OCI-LY7 (cell line): Measurements from ENCODE around the gene COPS4. TPM values are rescaled to one million over a fixed set of nuclear protein-coding genes. Genes with fewer than 3 reads are reported as not detected.
"Not testable (repeated sequence)": the region's sequence is repeated elsewhere in the genome, so short reads cannot be mapped to it uniquely, and the experiment has no call there.

ENCODE experiments used
- Bru-seq: library from RNA; stranded (reverse); fragments of 400-500 nt; gene quantifications from one replicate; lab custom pipeline; 2021; lab: Mats Ljungman, UMichigan
- BruChase-seq, 2 experiments: library from RNA; stranded (reverse); fragments of 400-500 nt; gene quantifications; one replicate each; lab custom pipeline; 2021; lab: Mats Ljungman, UMichigan
- BruUV-seq: library from RNA; stranded (reverse); fragments of 400-500 nt; replicated peaks from 2 replicates; lab custom pipeline; 2021; lab: Mats Ljungman, UMichigan
- CTCF ChIA-PET: fragments of 300-600 bp; sonication (Branson Sonifier 250); formaldehyde crosslinking; loops from one replicate; lab custom pipeline; 2022; ENCODE audit warnings: antibody characterized with exemption; ENCODE audit not compliant: unreplicated experiment; lab: Charles Lee
- POLR2A ChIA-PET: fragments of 300-600 bp; sonication (Branson Sonifier 250); formaldehyde crosslinking; loops from one replicate; lab custom pipeline; 2022; ENCODE audit warnings: antibody characterized with exemption; lab: Charles Lee
- DNase-seq: peaks from one replicate; pipeline ENCODE4 v3.0.0-alpha.2; 2015; ENCODE audit warnings: low spot score
- H2AFZ ChIP-seq: fragments of 200-600 bp; sonication (generic), shearing (Covaris generic); 2 replicates; pipeline ENCODE4 v1.6.1; 2014; ENCODE audit warnings: mild to moderate bottlenecking, antibody characterized with exemption, low read length, moderate library complexity
- H3K27ac ChIP-seq: fragments of 200-600 bp; sonication (generic); 2 replicates; pipeline ENCODE4 v1.5.1; 2014; ENCODE audit warnings: mixed run types, low read depth, mild to moderate bottlenecking, moderate library complexity, low read length, inconsistent platforms; ENCODE audit not compliant: poor library complexity, severe bottlenecking
- H3K36me3 ChIP-seq: fragments of 200-600 bp; sonication (generic); 2 replicates; pipeline ENCODE4 v1.6.1; 2014; ENCODE audit warnings: mild to moderate bottlenecking, antibody characterized with exemption, low read length, moderate library complexity, mixed read lengths; ENCODE audit not compliant: insufficient read depth
- H3K4me1 ChIP-seq: fragments of 200-600 bp; sonication (generic); 2 replicates; pipeline ENCODE4 v1.5.1; 2014; ENCODE audit warnings: mild to moderate bottlenecking, low read length; ENCODE audit not compliant: insufficient read depth, poor library complexity, severe bottlenecking
- H3K4me2 ChIP-seq: fragments of 200-600 bp; sonication (generic); 2 replicates; pipeline ENCODE4 v1.6.1; 2014; ENCODE audit warnings: mild to moderate bottlenecking, low read length
- H3K4me3 ChIP-seq: fragments of 200-600 bp; sonication (generic); 2 replicates; pipeline ENCODE4 v1.5.1; 2014; ENCODE audit warnings: mild to moderate bottlenecking, low read depth, low read length; ENCODE audit not compliant: poor library complexity, severe bottlenecking
- H3K79me2 ChIP-seq: fragments of 200-600 bp; sonication (generic); 2 replicates; pipeline ENCODE4 v1.6.1; 2016; ENCODE audit warnings: low read depth, mild to moderate bottlenecking, low read length, moderate library complexity, mixed read lengths; ENCODE audit not compliant: insufficient read depth
- H3K9me2 ChIP-seq: fragments of 200-600 bp; sonication (generic); 2 replicates; pipeline ENCODE4 v1.6.1; 2016; ENCODE audit warnings: mild to moderate bottlenecking, low read length, mixed read lengths; ENCODE audit not compliant: insufficient read depth
- H3K9me3 ChIP-seq: fragments of 200-600 bp; sonication (generic); 2 replicates; pipeline ENCODE4 v1.6.1; 2014; ENCODE audit warnings: mild to moderate bottlenecking, mixed run types, low read length, mixed read lengths
- H4K20me1 ChIP-seq: fragments of 200-600 bp; sonication (generic); 2 replicates; pipeline ENCODE4 v1.6.1; 2014; ENCODE audit warnings: mild to moderate bottlenecking, antibody characterized with exemption, low read length, moderate library complexity, mixed read lengths; ENCODE audit not compliant: insufficient read depth
- EZH2phosphoT487 ChIP-seq: fragments of 200-600 bp; sonication (generic); IDR thresholded peaks from 2 replicates; pipeline ENCODE4 v1.6.1; 2018; ENCODE audit warnings: low read depth, borderline replicate concordance, mild to moderate bottlenecking, mixed run types, antibody characterized with exemption, low read length, moderate library complexity, mixed read lengths
- intact Hi-C: fragments of 100-400 bp; cut with micrococcal nuclease; formaldehyde crosslinking; loops from one replicate; pipeline ENCODE4 v1.10.0; 2022; ENCODE audit not compliant: unreplicated experiment
- long read RNA-seq: library from polyadenylated mRNA; stranded (forward); transcript quantifications from one replicate; pipeline ENCODE4 v2.0.0, GENCODE V29; 2022
- total RNA-seq, 2 experiments: library from RNA; depleted of rRNA in 1 of 2; stranded (reverse); fragments of >200 nt in 1 of 2; shearing (Covaris generic) in 1 of 2; gene quantifications; 2 replicates each; pipeline ENCODE4 v1.2.3, GENCODE V29; 2014 to 2022
- TF ChIP-seq, protein P1 (sequence below): fragments of 200-600 bp; sonication (generic); conservative IDR thresholded peaks from 2 replicates; pipeline ENCODE4 v1.5.1; 2014; ENCODE audit warnings: mild to moderate bottlenecking, antibody characterized with exemption, low read length, moderate library complexity, mixed read lengths

Gene COPS4
- 38.9 and 44.2 TPM in 2 replicates for total RNA-seq (2014; rRNA removed; shearing (Covaris generic))
- total RNA-seq (2022) = 35.5 and 38.5 TPM in 2 replicates
- percentile 71 among the genes with signal in this experiment for Bru-seq, nascent RNA
- percentile 73 among the genes with signal in this experiment for BruChase-seq, experiment 1, labeled RNA remaining after a 6-hour chase
- BruChase-seq, experiment 2, labeled RNA remaining after a 2-hour chase = percentile 68 among the genes with signal in this experiment
- long read RNA-seq, transcript COPS4-201 (10 exons, 1,744 nt) = major isoform, 89 of 103 reads
- long read RNA-seq, transcript COPS4-202 (11 exons, 1,702 nt) = minor isoform, 6 of 103 reads
- long read RNA-seq, partial matches to known transcripts = 2 of 103 reads
- long read RNA-seq, other reads (novel, unspliced or antisense) = 3 of 103 reads

DNA sequence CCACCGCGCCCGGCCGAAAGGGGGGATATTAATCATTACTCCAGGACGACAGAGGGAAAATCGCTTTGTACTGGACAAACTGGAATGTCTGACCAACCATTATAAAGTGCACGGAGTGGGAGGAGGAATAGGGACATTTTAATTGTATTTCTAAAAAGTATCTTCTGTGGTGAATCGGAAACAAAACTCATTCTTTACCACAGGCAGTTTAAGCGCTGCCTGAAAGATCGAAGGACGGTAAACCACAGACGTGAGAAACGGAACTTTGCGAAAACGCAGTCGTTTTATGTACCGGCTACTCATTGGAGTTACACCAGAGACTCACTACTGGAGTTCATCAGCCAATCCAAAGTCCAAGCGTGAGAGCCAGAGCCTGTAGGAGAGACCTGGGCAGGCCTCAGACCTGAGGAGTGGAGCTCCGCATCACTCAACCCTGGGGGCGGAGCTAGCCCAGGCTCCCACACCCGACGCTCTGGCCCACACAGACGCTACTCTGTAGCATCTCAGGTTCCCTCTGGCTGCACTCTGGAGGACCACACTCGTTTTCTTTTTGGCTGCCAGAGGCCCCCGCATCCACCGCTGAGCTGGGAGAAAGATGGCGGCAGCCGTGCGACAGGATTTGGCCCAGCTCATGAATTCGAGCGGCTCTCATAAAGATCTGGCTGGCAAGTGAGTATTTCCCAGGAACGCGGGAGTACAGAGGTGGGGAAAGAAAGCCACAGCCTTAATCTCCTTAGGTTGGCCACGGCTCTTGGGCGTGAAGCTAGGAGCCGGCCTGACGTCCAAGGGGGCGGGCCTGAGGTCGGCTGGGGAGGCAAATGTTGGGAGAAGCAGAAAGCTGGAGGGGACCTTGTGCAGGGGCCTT lies at the start of gene COPS4:
Gene COPS4, plus strand, starts transcription at position 554 of the 865 bp plus-strand sequence. Its CDS starts 42 bp downstream, at position 596.
- peak within 1 kb of the TSS; percentile 82 for H3K4me3 ChIP-seq
- peaks cover 46% of the 10 kb centered on the region for H3K79me2 ChIP-seq
- peak within 1 kb of the TSS; percentile 78 for H3K4me2 ChIP-seq
- intact Hi-C loops = loop anchor here (1.0 to 5.0 kb wide), 7 partner anchors 22 to 663 kb away; partner anchors contain the start of genes HNRNPD and THAP9
- BruUV-seq = no TSS peak
- H3K27ac ChIP-seq = peak within 1 kb of the TSS; percentile 78
- peaks cover 33% of the 10 kb centered on the region for H3K4me1 ChIP-seq
- TF ChIP-seq EZH2phosphoT487 = no peak
- TF ChIP-seq, protein P1, sequence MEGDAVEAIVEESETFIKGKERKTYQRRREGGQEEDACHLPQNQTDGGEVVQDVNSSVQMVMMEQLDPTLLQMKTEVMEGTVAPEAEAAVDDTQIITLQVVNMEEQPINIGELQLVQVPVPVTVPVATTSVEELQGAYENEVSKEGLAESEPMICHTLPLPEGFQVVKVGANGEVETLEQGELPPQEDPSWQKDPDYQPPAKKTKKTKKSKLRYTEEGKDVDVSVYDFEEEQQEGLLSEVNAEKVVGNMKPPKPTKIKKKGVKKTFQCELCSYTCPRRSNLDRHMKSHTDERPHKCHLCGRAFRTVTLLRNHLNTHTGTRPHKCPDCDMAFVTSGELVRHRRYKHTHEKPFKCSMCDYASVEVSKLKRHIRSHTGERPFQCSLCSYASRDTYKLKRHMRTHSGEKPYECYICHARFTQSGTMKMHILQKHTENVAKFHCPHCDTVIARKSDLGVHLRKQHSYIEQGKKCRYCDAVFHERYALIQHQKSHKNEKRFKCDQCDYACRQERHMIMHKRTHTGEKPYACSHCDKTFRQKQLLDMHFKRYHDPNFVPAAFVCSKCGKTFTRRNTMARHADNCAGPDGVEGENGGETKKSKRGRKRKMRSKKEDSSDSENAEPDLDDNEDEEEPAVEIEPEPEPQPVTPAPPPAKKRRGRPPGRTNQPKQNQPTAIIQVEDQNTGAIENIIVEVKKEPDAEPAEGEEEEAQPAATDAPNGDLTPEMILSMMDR = peak; percentile 72
- no peaks in the 10 kb centered on the region for H3K9me2 ChIP-seq
- H3K9me3 ChIP-seq = no peaks in the 10 kb centered on the region
- ChIA-PET CTCF (interaction anchor here (0.6 to 1.3 kb wide), 6 partner anchors 22 to 416 kb away, joined by 3 to 9 read pairs (median 4); partner anchors contain the start of genes COQ2 and THAP9), POLR2A (interaction anchor here (0.6 to 4.0 kb wide), 23 partner anchors 9 to 420 kb away, joined by 3 to 50 read pairs (median 4); partner anchors contain the start of genes COQ2, LIN54 and THAP9)
- peak within 1 kb of the TSS; percentile 81; the same call in 1 of the 2 replicates for H2AFZ ChIP-seq
- H4K20me1 ChIP-seq = no peaks in the 10 kb centered on the region
- DNase-seq = peak; percentile 100
- peaks cover 6% of the 10 kb centered on the region for H3K36me3 ChIP-seq

DNA sequence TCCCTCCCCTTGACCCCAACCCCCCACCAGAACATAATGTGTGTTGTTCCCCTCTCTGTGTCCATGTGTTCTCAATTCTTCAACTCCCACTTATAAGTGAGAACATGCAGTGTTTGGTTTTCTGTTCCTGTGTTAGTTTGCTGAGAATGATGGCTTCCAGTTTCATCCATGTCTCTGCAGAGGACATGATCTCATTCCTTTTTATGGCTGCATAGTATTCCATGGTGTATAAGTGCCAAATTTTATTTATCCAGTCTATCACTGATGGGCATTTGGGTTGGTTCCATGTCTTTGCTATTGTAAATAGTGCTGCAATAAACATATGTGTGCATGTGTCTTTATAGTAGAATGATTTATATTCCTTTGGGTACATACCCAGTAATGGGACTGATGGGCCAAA lies 47.5 kb upstream of the COPS4 start:
- peaks cover 52% of the 10 kb centered on the region for H3K36me3 ChIP-seq
- CTCF ChIA-PET, H4K20me1 ChIP-seq, H3K4me2 ChIP-seq, BruUV-seq, H2AFZ ChIP-seq, intact Hi-C loops, H3K4me3 ChIP-seq, DNase-seq, H3K9me2 ChIP-seq, H3K27ac ChIP-seq, H3K9me3 ChIP-seq: not testable (repeated sequence)
- POLR2A ChIA-PET = interaction anchor here (1.0 kb wide), 2 partner anchors 16 to 46 kb away, joined by 3 read pairs; no protein-coding TSS in a partner anchor
- peaks cover 90% of the 10 kb centered on the region for H3K79me2 ChIP-seq
- H3K4me1 ChIP-seq = peaks cover 11% of the 10 kb centered on the region

DNA sequence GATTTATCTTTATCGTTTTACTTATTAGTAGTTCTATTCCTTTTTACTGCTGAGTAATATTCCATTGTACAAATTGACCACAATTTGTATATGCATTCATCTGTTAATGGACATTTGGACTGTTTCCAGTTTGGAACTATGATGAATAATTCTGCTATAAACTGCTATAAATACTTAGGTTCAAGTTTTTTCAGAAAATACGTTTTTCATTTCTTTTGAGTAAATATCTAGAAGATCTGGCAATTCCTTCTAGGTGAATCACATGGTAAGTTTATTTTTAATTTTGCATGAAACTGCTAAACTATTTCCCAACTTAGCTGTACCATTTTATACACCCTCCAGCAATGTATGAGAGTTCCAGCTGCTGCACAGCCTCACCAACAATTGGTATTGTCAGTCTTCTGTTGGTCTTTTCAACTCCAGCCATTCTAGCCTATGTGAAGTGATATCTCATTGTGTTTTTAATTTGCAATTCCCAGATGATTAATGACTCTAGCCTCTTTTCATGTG lies 46.6 kb upstream of the COPS4 start:
- no peak overlapping the region for H2AFZ ChIP-seq
- no peak overlapping the region for H3K27ac ChIP-seq
- POLR2A ChIA-PET = interaction anchor here (0.6 to 1.0 kb wide), 4 partner anchors 17 to 112 kb away, joined by 3 to 4 read pairs (median 3); no protein-coding TSS in a partner anchor
- H3K36me3 ChIP-seq = peaks cover 46% of the 10 kb centered on the region
- H4K20me1 ChIP-seq = 0 out of 2 replicates have a peak, but pooled peaks cover 3% of the 10 kb centered on the region
- H3K4me3 ChIP-seq = no peak overlapping the region
- TF ChIP-seq, protein P1 = no peak
- no peak for TF ChIP-seq EZH2phosphoT487
- no peaks in the 10 kb centered on the region for H3K9me2 ChIP-seq
- peaks cover 96% of the 10 kb centered on the region for H3K79me2 ChIP-seq
- H3K4me1 ChIP-seq = peaks cover 11% of the 10 kb centered on the region
- no peak overlapping the region for H3K4me2 ChIP-seq
- H3K9me3 ChIP-seq = peaks cover 4% of the 10 kb centered on the region; the same call in 1 of the 2 replicates
- DNase-seq = no peak
- CTCF ChIA-PET = no interaction called here
- intact Hi-C loops = no loop called here
- BruUV-seq = no TSS peak
